CD4-positive, CD25-positive, alpha-beta regulatory T cell (primary cell): ENCODE data around the gene CLCNKB. TPM values are rescaled to one million over a fixed set of nuclear protein-coding genes. Genes with fewer than 3 reads are reported as not detected.
"Not testable (repeated sequence)": the region's sequence is repeated elsewhere in the genome, so short reads cannot be mapped to it uniquely, and the experiment has no call there.

Experiments
- ATAC-seq, 2 donors: fragments of 150-1000 bp; cut with Tn5 transposase; one replicate each; pipeline ENCODE4 v1.10.0; 2021; ENCODE audit warnings: low read depth in 2 of 2, moderate number of reproducible peaks in 2 of 2, moderate library complexity in 1 of 2
- DNase-seq, 3 donors: peaks; one replicate each; pipeline versions ENCODE4 v3.0.0 to v3.0.0-alpha.2; 2012 to 2022; ENCODE audit warnings: mixed read lengths in 1 of 3
- H3K27ac ChIP-seq: one replicate; pipeline ENCODE4 v1.7.0; 2013; ENCODE audit warnings: mild to moderate bottlenecking, low read length; ENCODE audit not compliant: insufficient read depth, poor library complexity, severe bottlenecking
- H3K27me3 ChIP-seq: one replicate; pipeline ENCODE4 v1.7.0; 2013; ENCODE audit warnings: low read length; ENCODE audit not compliant: control insufficient read depth, insufficient read depth
- H3K36me3 ChIP-seq: one replicate; pipeline ENCODE4 v1.7.0; 2013; ENCODE audit warnings: mild to moderate bottlenecking, low read length, moderate library complexity; ENCODE audit not compliant: control insufficient read depth, insufficient read depth
- H3K4me1 ChIP-seq: 2 replicates; pipeline ENCODE4 v1.7.0; 2013; ENCODE audit warnings: mild to moderate bottlenecking, low read length; ENCODE audit not compliant: insufficient read depth, control insufficient read depth, poor library complexity, severe bottlenecking
- H3K4me3 ChIP-seq: one replicate; pipeline ENCODE4 v1.7.0; 2013; ENCODE audit warnings: low read depth, mild to moderate bottlenecking, low read length, moderate library complexity
- H3K9me3 ChIP-seq, 2 experiments: 1 replicate in 1 of 2; 2 replicates in 1 of 2; pipeline ENCODE4 v1.7.0; 2013; ENCODE audit warnings: low read length in 2 of 2, mild to moderate bottlenecking in 1 of 2, moderate library complexity in 1 of 2; ENCODE audit not compliant: control insufficient read depth in 2 of 2
- H3K27ac Mint-ChIP-seq, 3 donors: one replicate each; pipeline ENCODE4 v1.8.0; 2020 to 2022; ENCODE audit warnings: mild to moderate bottlenecking in 3 of 3, mixed read lengths in 3 of 3, moderate library complexity in 2 of 3
- H3K27me3 Mint-ChIP-seq: one replicate; pipeline ENCODE4 v1.8.0; 2022; ENCODE audit warnings: mild to moderate bottlenecking, mixed read lengths
- H3K36me3 Mint-ChIP-seq: one replicate; pipeline ENCODE4 v1.8.0; 2020; ENCODE audit warnings: mixed read lengths
- H3K4me1 Mint-ChIP-seq, 4 donors: one replicate each; pipeline ENCODE4 v1.8.0; 2020 to 2022; ENCODE audit warnings: mixed read lengths in 4 of 4, mild to moderate bottlenecking in 1 of 4
- H3K4me3 Mint-ChIP-seq, 4 donors: one replicate each; pipeline ENCODE4 v1.8.0; 2020 to 2022; ENCODE audit warnings: mild to moderate bottlenecking in 4 of 4, mixed read lengths in 4 of 4, moderate library complexity in 3 of 4
- H3K9me3 Mint-ChIP-seq, 7 donors: one replicate each; pipeline ENCODE4 v1.8.0; 2020 to 2022; ENCODE audit warnings: mixed read lengths in 7 of 7, mild to moderate bottlenecking in 3 of 7, moderate library complexity in 2 of 7
- polyA plus RNA-seq, 4 donors: library from polyadenylated mRNA; unstranded; fragments of 300-500 nt; fragmentation: Illumina TruSeq; gene quantifications; one replicate each; pipeline ENCODE4 v1.2.3, GENCODE V29; 2021
- total RNA-seq: library from RNA; stranded (reverse); gene quantifications from one replicate; pipeline ENCODE4 v1.2.3, GENCODE V29; 2022

Gene CLCNKB
- total and polyA plus RNA-seq, 5 donors from 2014 or later, result not detected

- ATAC-seq, result no peak
These were observed 21.2 kb upstream of the CLCNKB start for GRCh38 chr1:16022393-16022792.

GRCh38 chr1:16023050-16023653 lies 20.4 kb upstream of the CLCNKB start:
- Histone ChIP-seq H3K4me1 (peaks cover 7% of the 10 kb centered on the region), H3K9me3 (no peaks in the 10 kb centered on the region), H3K27ac (no peak overlapping the region), H3K36me3 (no peaks in the 10 kb centered on the region), H3K27me3 (no peaks in the 10 kb centered on the region), H3K4me3 (no peak overlapping the region)
- Mint-ChIP-seq H3K36me3 (no peaks in the 10 kb centered on the region), H3K9me3 (no peaks in the 10 kb centered on the region), H3K4me1 (peaks cover 0 to 5% (median 1%) of the 10 kb centered on the region in 4 donors), H3K27ac (no peak overlapping the region), H3K4me3 (no peak overlapping the region), H3K27me3 (peaks cover 4% of the 10 kb centered on the region)
- ATAC-seq, result no peak
- no peak for DNase-seq

More at GRCh38 chr1:16022393-16022792, 21.2 kb upstream of the CLCNKB start:
- H3K36me3 ChIP-seq, result no peaks in the 10 kb centered on the region
- H3K27me3 ChIP-seq, result no peaks in the 10 kb centered on the region
- Mint-ChIP-seq H3K36me3 (no peaks in the 10 kb centered on the region), H3K9me3 (no peaks in the 10 kb centered on the region), H3K4me1 (no peaks in the 10 kb centered on the region), H3K27ac (no peak overlapping the region), H3K27me3 (no peaks in the 10 kb centered on the region), H3K4me3 (no peak overlapping the region)
- no peak overlapping the region for H3K27ac ChIP-seq
- peaks cover 7% of the 10 kb centered on the region for H3K4me1 ChIP-seq
- no peak overlapping the region for H3K4me3 ChIP-seq
- H3K9me3 ChIP-seq, result no peaks in the 10 kb centered on the region
- no peak for DNase-seq

- not testable (repeated sequence) for H3K4me3 ChIP-seq, H3K4me1 ChIP-seq, H3K9me3 ChIP-seq, H3K27ac Mint-ChIP-seq, H3K36me3 ChIP-seq, DNase-seq, H3K27me3 ChIP-seq, H3K4me1 Mint-ChIP-seq, H3K9me3 Mint-ChIP-seq, H3K36me3 Mint-ChIP-seq, H3K4me3 Mint-ChIP-seq, H3K27ac ChIP-seq, ATAC-seq
- H3K27me3 Mint-ChIP-seq, result peaks cover 11% of the 10 kb centered on the region
These were observed 17.3 kb upstream of the CLCNKB start for GRCh38 chr1:16026302-16026701.

- Histone ChIP-seq H3K27ac (no peak overlapping the region), H3K9me3 (no peaks in the 10 kb centered on the region), H3K36me3 (no peaks in the 10 kb centered on the region), H3K27me3 (no peaks in the 10 kb centered on the region), H3K4me3 (no peak overlapping the region), H3K4me1 (peaks cover 7% of the 10 kb centered on the region)
- Mint-ChIP-seq H3K27ac (no peak overlapping the region), H3K27me3 (peaks cover 15% of the 10 kb centered on the region), H3K36me3 (no peaks in the 10 kb centered on the region), H3K9me3 (no peaks in the 10 kb centered on the region), H3K4me1 (peaks cover 0 to 5% (median 1%) of the 10 kb centered on the region in 4 donors), H3K4me3 (no peak overlapping the region)
- peak in 1 of 3 donors; percentile 37 for DNase-seq
- ATAC-seq, result peak in 1 of 2 donors; percentile 23
These were observed 16.7 kb upstream of the CLCNKB start for GRCh38 chr1:16026723-16027484.

- no peak for ATAC-seq
- H3K4me1 Mint-ChIP-seq, result peaks cover 0 to 5% (median 1%) of the 10 kb centered on the region in 4 donors
- Histone ChIP-seq H3K36me3 (no peaks in the 10 kb centered on the region), H3K27me3 (no peaks in the 10 kb centered on the region), H3K4me3 (no peak overlapping the region), H3K4me1 (peaks cover 7% of the 10 kb centered on the region), H3K9me3 (no peaks in the 10 kb centered on the region), H3K27ac (no peak overlapping the region)
- H3K36me3 Mint-ChIP-seq, result no peaks in the 10 kb centered on the region
- no peaks in the 10 kb centered on the region for H3K9me3 Mint-ChIP-seq
- H3K4me3 Mint-ChIP-seq, result no peak overlapping the region
- peaks cover 15% of the 10 kb centered on the region for H3K27me3 Mint-ChIP-seq
- H3K27ac Mint-ChIP-seq, result no peak overlapping the region
- no peak for DNase-seq
These were observed 15.2 kb upstream of the CLCNKB start for GRCh38 chr1:16028237-16029002.

GRCh38 chr1:16029003-16029268 lies 14.6 kb upstream of the CLCNKB start:
- H3K4me1 Mint-ChIP-seq, H3K9me3 ChIP-seq, H3K9me3 Mint-ChIP-seq, H3K36me3 Mint-ChIP-seq, H3K4me3 ChIP-seq, H3K36me3 ChIP-seq, DNase-seq, H3K4me1 ChIP-seq, H3K27me3 ChIP-seq, H3K27ac Mint-ChIP-seq, H3K4me3 Mint-ChIP-seq, H3K27ac ChIP-seq, ATAC-seq: not testable (repeated sequence)
- H3K27me3 Mint-ChIP-seq, result peaks cover 15% of the 10 kb centered on the region

DNA sequence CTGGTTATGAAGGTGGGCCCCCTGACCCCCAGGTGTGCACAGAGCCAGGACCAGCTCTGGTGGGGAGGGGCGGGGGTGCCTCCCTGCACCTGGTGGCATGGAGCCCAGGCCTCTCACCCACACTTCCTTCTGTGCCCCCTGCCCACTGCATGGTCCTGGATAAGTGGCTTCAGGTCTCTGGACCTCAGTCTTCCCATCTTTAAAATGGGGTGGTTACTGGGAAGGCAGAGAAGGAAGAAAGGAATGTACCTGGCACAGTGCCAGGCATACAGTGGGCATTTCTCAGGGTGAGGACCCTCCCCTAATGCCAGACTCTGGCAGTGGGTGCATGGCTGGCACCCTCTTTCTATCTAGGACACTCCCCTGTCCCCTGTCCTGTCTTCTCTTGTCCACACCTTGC lies 14.3 kb upstream of the CLCNKB start:
- ATAC-seq, result no peak

More for the DNA sequence above, 14.3 kb upstream of the CLCNKB start:
- Mint-ChIP-seq H3K4me1 (peaks cover 0 to 5% (median 1%) of the 10 kb centered on the region in 4 donors), H3K27me3 (peaks cover 18% of the 10 kb centered on the region), H3K9me3 (no peaks in the 10 kb centered on the region), H3K36me3 (no peaks in the 10 kb centered on the region), H3K4me3 (no peak overlapping the region), H3K27ac (no peak overlapping the region)
- peaks cover 7% of the 10 kb centered on the region for H3K4me1 ChIP-seq
- H3K4me3 ChIP-seq, result no peak overlapping the region
- H3K9me3 ChIP-seq, result no peaks in the 10 kb centered on the region
- H3K27me3 ChIP-seq, result no peaks in the 10 kb centered on the region
- DNase-seq, result no peak
- no peaks in the 10 kb centered on the region for H3K36me3 ChIP-seq
- H3K27ac ChIP-seq, result no peak overlapping the region
